WTC11 (cell line): ENCODE measurements around the gene SPAG8.

ENCODE experiments used
- EMX1 ChIP-seq: fragments of 250-450 bp; sonication (Bioruptor Pico); IDR thresholded peaks from 2 replicates; pipeline ENCODE4 v1.8.0; 2021; ENCODE audit warnings: mild to moderate bottlenecking
- FOXJ3 ChIP-seq: sonication (generic); formaldehyde crosslinking; IDR thresholded peaks from 2 replicates; pipeline ENCODE4 v1.9.0; 2021; ENCODE audit warnings: missing genetic modification reagents, mild to moderate bottlenecking, borderline replicate concordance
- IRF2 ChIP-seq: sonication (generic); formaldehyde crosslinking; IDR thresholded peaks from 2 replicates; pipeline ENCODE4 v1.8.0; 2022; ENCODE audit warnings: low read depth, missing genetic modification reagents, borderline replicate concordance
- NFYB ChIP-seq: sonication (generic); formaldehyde crosslinking; conservative IDR thresholded peaks from 2 replicates; pipeline ENCODE4 v1.8.0; 2022; ENCODE audit warnings: low read depth, missing genetic modification reagents
- NR2C2 ChIP-seq: sonication (generic); formaldehyde crosslinking; IDR thresholded peaks from 2 replicates; pipeline ENCODE4 v1.8.0; 2022; ENCODE audit warnings: mild to moderate bottlenecking, missing genetic modification reagents
- RELA ChIP-seq: sonication (generic); formaldehyde crosslinking; IDR thresholded peaks from 2 replicates; pipeline ENCODE4 v1.8.1; 2022; ENCODE audit warnings: missing genetic modification reagents, mild to moderate bottlenecking, borderline replicate concordance
- ZNF317 ChIP-seq: sonication (generic); formaldehyde crosslinking; IDR thresholded peaks from 2 replicates; pipeline ENCODE4 v1.8.1; 2023; ENCODE audit warnings: low read depth, mild to moderate bottlenecking, moderate library complexity, missing genetic modification reagents, borderline replicate concordance
- TF ChIP-seq, protein P1 (sequence below): fragments of 200-600 bp; IDR thresholded peaks from 2 replicates; pipeline ENCODE4 v1.8.0; 2022; ENCODE audit warnings: antibody characterized with exemption
- TF ChIP-seq, protein P2 (sequence below): sonication (generic); formaldehyde crosslinking; IDR thresholded peaks from 2 replicates; pipeline ENCODE4 v1.8.1; 2022; ENCODE audit warnings: mild to moderate bottlenecking, missing genetic modification reagents, moderate library complexity, borderline replicate concordance
- TF ChIP-seq, protein P3 (sequence below): sonication (generic); formaldehyde crosslinking; IDR thresholded peaks from 2 replicates; pipeline ENCODE4 v1.8.0; 2022; ENCODE audit warnings: mild to moderate bottlenecking, missing genetic modification reagents
- TF ChIP-seq, protein P4 (sequence below): sonication (generic); formaldehyde crosslinking; IDR thresholded peaks from 2 replicates; pipeline ENCODE4 v1.8.0; 2023; ENCODE audit warnings: missing genetic modification reagents, mild to moderate bottlenecking, borderline replicate concordance
- TF ChIP-seq, protein P5 (sequence below): fragments of 250-450 bp; sonication (Bioruptor Pico); IDR thresholded peaks from 2 replicates; pipeline ENCODE4 v1.9.0; 2021; ENCODE audit warnings: mild to moderate bottlenecking

DNA sequence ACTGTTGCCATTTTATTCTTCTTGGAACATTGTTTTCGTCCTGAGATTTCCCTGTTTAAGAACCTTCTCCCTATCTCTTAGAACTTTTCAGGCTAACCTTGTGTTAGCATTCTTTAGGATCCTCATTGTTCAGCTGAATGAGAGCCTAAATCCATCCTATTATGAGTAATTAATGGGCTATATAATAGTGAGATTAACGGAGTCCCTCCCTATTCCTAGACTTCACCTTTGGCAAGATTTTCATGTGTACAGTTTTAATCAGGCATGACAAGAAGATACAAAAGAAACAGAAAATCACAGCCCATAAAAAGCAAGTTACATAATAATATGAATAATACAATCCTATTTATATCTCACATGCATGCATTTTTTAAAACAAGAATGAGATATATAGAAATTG lies 48.9 kb downstream of the SPAG8 start:
- TF ChIP-seq NFYB (no peak), IRF2 (CRISPR knock-in tag) (no peak), EMX1 (CRISPR knock-in tag) (no peak), FOXJ3 (CRISPR knock-in tag) (no peak), RELA (CRISPR knock-in tag) (no peak), NR2C2 (no peak), ZNF317 (CRISPR knock-in tag) (no peak)
- TF ChIP-seq, protein P1, sequence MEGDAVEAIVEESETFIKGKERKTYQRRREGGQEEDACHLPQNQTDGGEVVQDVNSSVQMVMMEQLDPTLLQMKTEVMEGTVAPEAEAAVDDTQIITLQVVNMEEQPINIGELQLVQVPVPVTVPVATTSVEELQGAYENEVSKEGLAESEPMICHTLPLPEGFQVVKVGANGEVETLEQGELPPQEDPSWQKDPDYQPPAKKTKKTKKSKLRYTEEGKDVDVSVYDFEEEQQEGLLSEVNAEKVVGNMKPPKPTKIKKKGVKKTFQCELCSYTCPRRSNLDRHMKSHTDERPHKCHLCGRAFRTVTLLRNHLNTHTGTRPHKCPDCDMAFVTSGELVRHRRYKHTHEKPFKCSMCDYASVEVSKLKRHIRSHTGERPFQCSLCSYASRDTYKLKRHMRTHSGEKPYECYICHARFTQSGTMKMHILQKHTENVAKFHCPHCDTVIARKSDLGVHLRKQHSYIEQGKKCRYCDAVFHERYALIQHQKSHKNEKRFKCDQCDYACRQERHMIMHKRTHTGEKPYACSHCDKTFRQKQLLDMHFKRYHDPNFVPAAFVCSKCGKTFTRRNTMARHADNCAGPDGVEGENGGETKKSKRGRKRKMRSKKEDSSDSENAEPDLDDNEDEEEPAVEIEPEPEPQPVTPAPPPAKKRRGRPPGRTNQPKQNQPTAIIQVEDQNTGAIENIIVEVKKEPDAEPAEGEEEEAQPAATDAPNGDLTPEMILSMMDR, result no peak
- TF ChIP-seq, protein P2, sequence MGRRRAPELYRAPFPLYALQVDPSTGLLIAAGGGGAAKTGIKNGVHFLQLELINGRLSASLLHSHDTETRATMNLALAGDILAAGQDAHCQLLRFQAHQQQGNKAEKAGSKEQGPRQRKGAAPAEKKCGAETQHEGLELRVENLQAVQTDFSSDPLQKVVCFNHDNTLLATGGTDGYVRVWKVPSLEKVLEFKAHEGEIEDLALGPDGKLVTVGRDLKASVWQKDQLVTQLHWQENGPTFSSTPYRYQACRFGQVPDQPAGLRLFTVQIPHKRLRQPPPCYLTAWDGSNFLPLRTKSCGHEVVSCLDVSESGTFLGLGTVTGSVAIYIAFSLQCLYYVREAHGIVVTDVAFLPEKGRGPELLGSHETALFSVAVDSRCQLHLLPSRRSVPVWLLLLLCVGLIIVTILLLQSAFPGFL (CRISPR knock-in tag), result no peak
- TF ChIP-seq, protein P3, sequence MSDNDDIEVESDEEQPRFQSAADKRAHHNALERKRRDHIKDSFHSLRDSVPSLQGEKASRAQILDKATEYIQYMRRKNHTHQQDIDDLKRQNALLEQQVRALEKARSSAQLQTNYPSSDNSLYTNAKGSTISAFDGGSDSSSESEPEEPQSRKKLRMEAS (CRISPR knock-in tag), result no peak
- TF ChIP-seq, protein P4, sequence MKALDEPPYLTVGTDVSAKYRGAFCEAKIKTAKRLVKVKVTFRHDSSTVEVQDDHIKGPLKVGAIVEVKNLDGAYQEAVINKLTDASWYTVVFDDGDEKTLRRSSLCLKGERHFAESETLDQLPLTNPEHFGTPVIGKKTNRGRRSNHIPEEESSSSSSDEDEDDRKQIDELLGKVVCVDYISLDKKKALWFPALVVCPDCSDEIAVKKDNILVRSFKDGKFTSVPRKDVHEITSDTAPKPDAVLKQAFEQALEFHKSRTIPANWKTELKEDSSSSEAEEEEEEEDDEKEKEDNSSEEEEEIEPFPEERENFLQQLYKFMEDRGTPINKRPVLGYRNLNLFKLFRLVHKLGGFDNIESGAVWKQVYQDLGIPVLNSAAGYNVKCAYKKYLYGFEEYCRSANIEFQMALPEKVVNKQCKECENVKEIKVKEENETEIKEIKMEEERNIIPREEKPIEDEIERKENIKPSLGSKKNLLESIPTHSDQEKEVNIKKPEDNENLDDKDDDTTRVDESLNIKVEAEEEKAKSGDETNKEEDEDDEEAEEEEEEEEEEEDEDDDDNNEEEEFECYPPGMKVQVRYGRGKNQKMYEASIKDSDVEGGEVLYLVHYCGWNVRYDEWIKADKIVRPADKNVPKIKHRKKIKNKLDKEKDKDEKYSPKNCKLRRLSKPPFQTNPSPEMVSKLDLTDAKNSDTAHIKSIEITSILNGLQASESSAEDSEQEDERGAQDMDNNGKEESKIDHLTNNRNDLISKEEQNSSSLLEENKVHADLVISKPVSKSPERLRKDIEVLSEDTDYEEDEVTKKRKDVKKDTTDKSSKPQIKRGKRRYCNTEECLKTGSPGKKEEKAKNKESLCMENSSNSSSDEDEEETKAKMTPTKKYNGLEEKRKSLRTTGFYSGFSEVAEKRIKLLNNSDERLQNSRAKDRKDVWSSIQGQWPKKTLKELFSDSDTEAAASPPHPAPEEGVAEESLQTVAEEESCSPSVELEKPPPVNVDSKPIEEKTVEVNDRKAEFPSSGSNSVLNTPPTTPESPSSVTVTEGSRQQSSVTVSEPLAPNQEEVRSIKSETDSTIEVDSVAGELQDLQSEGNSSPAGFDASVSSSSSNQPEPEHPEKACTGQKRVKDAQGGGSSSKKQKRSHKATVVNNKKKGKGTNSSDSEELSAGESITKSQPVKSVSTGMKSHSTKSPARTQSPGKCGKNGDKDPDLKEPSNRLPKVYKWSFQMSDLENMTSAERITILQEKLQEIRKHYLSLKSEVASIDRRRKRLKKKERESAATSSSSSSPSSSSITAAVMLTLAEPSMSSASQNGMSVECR (CRISPR knock-in tag), result no peak
- TF ChIP-seq, protein P5, sequence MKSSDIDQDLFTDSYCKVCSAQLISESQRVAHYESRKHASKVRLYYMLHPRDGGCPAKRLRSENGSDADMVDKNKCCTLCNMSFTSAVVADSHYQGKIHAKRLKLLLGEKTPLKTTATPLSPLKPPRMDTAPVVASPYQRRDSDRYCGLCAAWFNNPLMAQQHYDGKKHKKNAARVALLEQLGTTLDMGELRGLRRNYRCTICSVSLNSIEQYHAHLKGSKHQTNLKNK (CRISPR knock-in tag), result no peak
